Fibroblast of gingiva (primary cell): ENCODE data around the gene PRPF19.

Experiments
- DNase-seq: peaks from one replicate; pipeline ENCODE4 v3.0.0-alpha.2; 2011; ENCODE audit warnings: low read depth

PRPF19 gene

GRCh38 chr11:60906132-60906972, at the start of gene PRPF19:
PRPF19 (minus strand) TSS chr11:60906585; CDS start chr11:60906382, 203 bp downstream.
- peak; percentile 90 for DNase-seq

- DNase-seq = no peak
Observed at GRCh38 chr11:60955571-60955970, 49.2 kb upstream of the PRPF19 start.

GRCh38 chr11:60954421-60954820, 48.0 kb upstream of the PRPF19 start:
- no peak for DNase-seq

- DNase-seq = no peak
Observed at GRCh38 chr11:60953781-60954180, 47.4 kb upstream of the PRPF19 start.

GRCh38 chr11:60952742-60953170, 46.4 kb upstream of the PRPF19 start:
- DNase-seq = no peak

GRCh38 chr11:60951904-60952741, 45.7 kb upstream of the PRPF19 start, which contains the start of gene SLC15A3:
SLC15A3 (minus strand) TSS chr11:60952176; CDS start chr11:60951551, 625 bp downstream.
- peak; percentile 35 for DNase-seq

- DNase-seq = no peak
Observed at GRCh38 chr11:60951606-60951903, 45.2 kb upstream of the PRPF19 start.

- DNase-seq = no peak
Observed at GRCh38 chr11:60950933-60951605, 44.7 kb upstream of the PRPF19 start.

- DNase-seq = no peak
Observed at GRCh38 chr11:60950024-60950423, 43.6 kb upstream of the PRPF19 start.

- no peak for DNase-seq
Observed at GRCh38 chr11:60948250-60948649, 41.9 kb upstream of the PRPF19 start.

GRCh38 chr11:60947700-60948099, 41.3 kb upstream of the PRPF19 start:
- no peak for DNase-seq

- no peak for DNase-seq
Observed at GRCh38 chr11:60946601-60947264, 40.3 kb upstream of the PRPF19 start.

GRCh38 chr11:60945295-60945667, 38.9 kb upstream of the PRPF19 start:
- DNase-seq = no peak

GRCh38 chr11:60944490-60945294, 38.3 kb upstream of the PRPF19 start:
- DNase-seq = no peak

GRCh38 chr11:60942970-60943565, 36.7 kb upstream of the PRPF19 start:
- DNase-seq = no peak

- DNase-seq = no peak
Observed at GRCh38 chr11:60942219-60942618, 35.8 kb upstream of the PRPF19 start.

GRCh38 chr11:60941371-60942119, 35.2 kb upstream of the PRPF19 start:
- DNase-seq = no peak

GRCh38 chr11:60939855-60940254, 33.5 kb upstream of the PRPF19 start:
- DNase-seq = no peak

GRCh38 chr11:60939301-60939700, 32.9 kb upstream of the PRPF19 start:
- no peak for DNase-seq

GRCh38 chr11:60938500-60938899, 32.1 kb upstream of the PRPF19 start:
- no peak for DNase-seq
